HepG2 (cell line): ENCODE measurements around the gene MAN2A2. TPM values are rescaled to one million over a fixed set of nuclear protein-coding genes. Genes with fewer than 3 reads are reported as not detected.

Source experiments
- BRD4 ChIP-seq: sonication (generic); formaldehyde crosslinking; IDR thresholded peaks from 2 replicates; pipeline ENCODE4 v1.4.0; 2020; ENCODE audit warnings: missing genetic modification reagents
- BRF2 ChIP-seq: sonication (generic); formaldehyde crosslinking; IDR thresholded peaks from 2 replicates; pipeline ENCODE4 v1.8.1; 2022; ENCODE audit warnings: mild to moderate bottlenecking, missing genetic modification reagents
- CSRNP2 ChIP-seq: sonication (generic); formaldehyde crosslinking; conservative IDR thresholded peaks from 2 replicates; pipeline ENCODE4 v1.8.0; 2022; ENCODE audit warnings: low read depth, missing genetic modification reagents
- DMAP1 ChIP-seq: IDR thresholded peaks from 2 replicates; pipeline ENCODE4 v1.6.1; 2016
- FOXO4 ChIP-seq: sonication (generic); formaldehyde crosslinking; conservative IDR thresholded peaks from 2 replicates; pipeline ENCODE4 v1.8.1; 2023; ENCODE audit warnings: missing genetic modification reagents
- HMGXB3 ChIP-seq: sonication (generic); formaldehyde crosslinking; IDR thresholded peaks from 2 replicates; pipeline ENCODE4 v1.4.0; 2020; ENCODE audit warnings: missing genetic modification reagents, borderline replicate concordance
- MTF1 ChIP-seq: sonication (generic); formaldehyde crosslinking; IDR thresholded peaks from 2 replicates; pipeline ENCODE4 v1.5.0; 2020; ENCODE audit warnings: missing genetic modification reagents
- MYPOP ChIP-seq: sonication (generic); formaldehyde crosslinking; IDR thresholded peaks from 2 replicates; pipeline ENCODE4 v1.8.1; 2023; ENCODE audit warnings: mild to moderate bottlenecking, moderate library complexity, missing genetic modification reagents
- NFATC3 ChIP-seq: sonication (generic); formaldehyde crosslinking; IDR thresholded peaks from 2 replicates; pipeline ENCODE4 v1.5.1; 2020; ENCODE audit warnings: mild to moderate bottlenecking, missing genetic modification reagents
- NFE2 ChIP-seq: sonication (generic); formaldehyde crosslinking; IDR thresholded peaks from 2 replicates; pipeline ENCODE4 v1.4.0; 2020; ENCODE audit warnings: missing genetic modification reagents
- NFE2L2 ChIP-seq: fragments of 150-350 bp; IDR thresholded peaks from 2 replicates; pipeline ENCODE4 v1.6.1; 2014; ENCODE audit warnings: low read length
- NPAS2 ChIP-seq: sonication (generic); formaldehyde crosslinking; IDR thresholded peaks from 2 replicates; pipeline ENCODE4 v1.8.0; 2022; ENCODE audit warnings: mild to moderate bottlenecking, missing genetic modification reagents, borderline replicate concordance
- NR3C1 ChIP-seq: sonication (generic); formaldehyde crosslinking; IDR thresholded peaks from 2 replicates; pipeline ENCODE4 v1.4.0; 2020; ENCODE audit warnings: missing genetic modification reagents
- PITX1 ChIP-seq: sonication (generic); formaldehyde crosslinking; IDR thresholded peaks from 2 replicates; pipeline ENCODE4 v1.5.1; 2020; ENCODE audit warnings: mild to moderate bottlenecking, missing genetic modification reagents
- RFX1 ChIP-seq: fragments of 450-650 bp; IDR thresholded peaks from 2 replicates; pipeline ENCODE4 v1.6.1; 2017
- ZNF263 ChIP-seq: sonication (generic); formaldehyde crosslinking; IDR thresholded peaks from 2 replicates; pipeline ENCODE4 v1.4.0; 2020; ENCODE audit warnings: missing genetic modification reagents
- ZNF329 ChIP-seq: sonication (generic); formaldehyde crosslinking; IDR thresholded peaks from 2 replicates; pipeline ENCODE4 v1.9.0; 2021; ENCODE audit warnings: low read depth, mild to moderate bottlenecking, missing genetic modification reagents
- ZNF530 ChIP-seq: sonication (generic); formaldehyde crosslinking; IDR thresholded peaks from 2 replicates; pipeline ENCODE4 v1.5.0; 2020; ENCODE audit warnings: low read depth, mild to moderate bottlenecking, missing genetic modification reagents
- ZNF652 ChIP-seq: IDR thresholded peaks from 2 replicates; pipeline ENCODE4 v1.6.1; 2016; ENCODE audit warnings: low read depth, borderline replicate concordance
- ZNF746 ChIP-seq: sonication (generic); formaldehyde crosslinking; IDR thresholded peaks from 2 replicates; pipeline ENCODE4 v1.8.0; 2022; ENCODE audit warnings: mild to moderate bottlenecking, missing genetic modification reagents
- ZNF747 ChIP-seq: sonication (generic); formaldehyde crosslinking; IDR thresholded peaks from 2 replicates; pipeline ENCODE4 v1.8.1; 2023; ENCODE audit warnings: missing genetic modification reagents, mild to moderate bottlenecking, borderline replicate concordance
- ZNF775 ChIP-seq: sonication (generic); formaldehyde crosslinking; IDR thresholded peaks from 2 replicates; pipeline ENCODE4 v1.4.0; 2020; ENCODE audit warnings: missing genetic modification reagents, mild to moderate bottlenecking, moderate library complexity, borderline replicate concordance
- polyA plus RNA-seq, 8 experiments: library from polyadenylated mRNA; depleted of rRNA in 3 of 8; stranded (reverse) in 7 of 8; unstranded in 1 of 8; fragments of >200 nt; fragmentation: Illumina TruSeq in 4 of 8; extraction: Trizol in 4 of 8; gene quantifications; 2 replicates each; pipeline versions ENCODE4 v1.2.1 to v1.2.3, GENCODE V29; 2011 to 2016; ENCODE audit warnings: low read depth in 4 of 8, missing spikeins in 1 of 8, mixed read lengths in 1 of 8; ENCODE audit not compliant: insufficient read depth in 1 of 8
- total RNA-seq, 5 experiments: library from RNA; depleted of rRNA; stranded (reverse); fragments of >200 nt; fragmentation: Illumina TruSeq; extraction: Trizol; gene quantifications; 2 replicates each; pipeline ENCODE4 v1.2.3, GENCODE V29; 2016; ENCODE audit warnings: low read depth in 1 of 5

MAN2A2 gene
- total and polyA plus RNA-seq, 2 of the 13 experiments (the other 11 are each of a cell fraction or from before 2014, with no cell fraction given): 17.5 to 51.5 TPM

GRCh38 chr15:90873998-90874605 is 29.0 kb upstream of the MAN2A2 start (continued):
- TF ChIP-seq HMGXB3 (CRISPR knock-in tag): peak; percentile 72; the same call in 1 of the 2 replicates
- TF ChIP-seq PITX1 (CRISPR knock-in tag): peak; percentile 96
- peak; percentile 89; the same call in 1 of the 2 replicates for TF ChIP-seq ZNF747 (CRISPR knock-in tag)
- no peak for TF ChIP-seq FOXO4 (CRISPR knock-in tag)
- peak; percentile 59; the same call in 1 of the 2 replicates for TF ChIP-seq ZNF652 (CRISPR knock-in tag)
- TF ChIP-seq MTF1 (CRISPR knock-in tag): no peak
- TF ChIP-seq CSRNP2 (CRISPR knock-in tag): no peak
- peak; percentile 86 for TF ChIP-seq ZNF329 (CRISPR knock-in tag)
- TF ChIP-seq RFX1: peak; percentile 29; the same call in 1 of the 2 replicates
- no peak for TF ChIP-seq NFATC3 (CRISPR knock-in tag)
- TF ChIP-seq BRD4 (CRISPR knock-in tag): peak; percentile 43; the same call in 1 of the 2 replicates
- TF ChIP-seq NFE2: no peak
- TF ChIP-seq ZNF775: 0 out of 2 replicates have a peak, but pooled peaks have one; percentile 67
- no peak for TF ChIP-seq NR3C1 (CRISPR knock-in tag)
- TF ChIP-seq NFE2L2: no peak
- TF ChIP-seq ZNF746: peak; percentile 97
- TF ChIP-seq ZNF263 (CRISPR knock-in tag): peak; percentile 65
- no peak for TF ChIP-seq ZNF530
- peak; percentile 85; the same call in 1 of the 2 replicates for TF ChIP-seq MYPOP (CRISPR knock-in tag)
- TF ChIP-seq NPAS2 (CRISPR knock-in tag): no peak
- peak; percentile 71; the same call in 1 of the 2 replicates for TF ChIP-seq BRF2 (CRISPR knock-in tag)
- peak; percentile 64; the same call in 1 of the 2 replicates for TF ChIP-seq DMAP1
